Measurements from ENCODE around the gene CCDC91.
"Not testable (repeated sequence)": the region's sequence is repeated elsewhere in the genome, so short reads cannot be mapped to it uniquely, and the experiment has no call there.

Gene CCDC91

GRCh38 chr12:28303192-28303591 lies 112.9 kb downstream of the CCDC91 start:
- DNase-seq = no peak

DNA sequence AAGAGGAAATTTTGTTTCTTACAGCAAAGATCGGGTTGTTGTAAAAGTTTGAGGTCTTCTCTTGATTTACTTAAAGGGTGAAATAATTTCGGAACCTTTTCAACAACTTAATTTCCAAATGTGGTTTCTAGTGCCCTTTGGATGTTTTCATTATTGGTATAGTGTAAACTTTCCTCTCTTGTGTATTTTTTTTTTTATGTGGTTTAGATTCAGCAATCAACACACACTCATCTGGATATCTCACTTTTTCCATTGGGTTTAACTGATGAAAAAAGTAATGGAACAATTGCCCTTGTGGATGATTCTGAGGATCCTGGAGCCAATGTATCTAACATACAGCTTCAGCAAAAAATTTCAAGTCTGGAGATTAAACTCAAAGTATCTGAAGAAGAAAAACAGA lies 116.3 kb downstream of the CCDC91 start:
- no peak for DNase-seq

- no peak for DNase-seq
Measured at GRCh38 chr12:28308891-28309290, 118.6 kb downstream of the CCDC91 start.

DNA sequence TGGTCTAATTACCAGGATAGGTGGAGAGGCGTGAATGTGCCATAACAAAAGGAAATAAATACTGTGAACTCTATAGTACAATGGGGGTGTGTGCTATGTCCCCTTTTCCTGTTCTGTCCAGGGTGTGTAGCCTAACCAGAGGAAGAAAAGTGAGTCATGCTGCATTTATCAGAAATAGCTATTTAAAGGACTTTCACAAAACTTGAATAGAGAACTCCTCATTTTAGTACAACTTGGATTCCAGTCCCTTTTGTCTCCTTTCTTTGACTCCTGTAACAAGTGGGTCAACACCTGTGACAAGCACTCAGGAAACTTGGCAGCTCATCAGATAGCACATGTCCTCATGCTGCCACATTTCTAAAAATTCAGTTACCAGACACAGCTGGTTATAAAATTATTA lies 123.4 kb downstream of the CCDC91 start:
- DNase-seq = no peak

- DNase-seq = no peak
Measured at GRCh38 chr12:28316049-28316448, 125.8 kb downstream of the CCDC91 start.

- no peak for DNase-seq
Measured at GRCh38 chr12:28318273-28318672, 128.0 kb downstream of the CCDC91 start.

DNA sequence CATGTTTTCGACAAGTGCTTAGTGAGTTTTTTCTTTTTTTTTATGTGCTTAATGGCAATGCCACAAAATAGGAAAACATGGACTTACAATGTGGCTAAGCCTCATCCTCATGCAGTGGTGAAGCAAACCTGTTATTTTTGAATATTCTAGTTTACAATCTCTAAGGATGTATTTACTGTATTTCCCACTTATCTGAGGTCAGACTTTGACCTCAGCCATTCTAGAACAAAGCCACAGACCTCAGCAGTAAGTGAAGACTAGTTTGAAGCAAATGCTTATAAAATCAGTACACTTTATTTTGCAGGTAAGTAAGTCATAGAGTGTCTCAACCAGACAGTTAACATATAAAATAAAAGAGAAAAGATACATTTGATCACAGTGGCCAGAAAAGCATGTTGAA lies 130.1 kb downstream of the CCDC91 start:
- no peak for DNase-seq

DNA sequence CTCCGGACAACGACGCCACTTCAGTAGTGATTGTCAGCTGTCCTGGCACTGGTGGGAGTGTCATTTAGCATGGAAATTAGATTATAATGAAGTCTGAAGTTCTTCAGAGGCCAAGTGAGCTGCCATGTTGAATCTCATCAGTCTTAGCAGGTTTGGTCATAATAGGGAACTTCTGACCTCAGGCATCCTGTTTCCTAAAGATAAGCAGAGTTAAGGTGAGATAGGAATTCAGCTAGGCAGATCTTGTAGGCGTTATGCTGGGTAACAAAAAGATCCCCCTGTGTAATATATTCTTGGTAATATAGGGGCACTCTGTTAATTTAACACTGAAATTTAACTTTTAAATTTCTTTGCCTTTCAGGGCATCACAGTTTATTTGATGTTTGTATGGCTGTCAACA lies 137.5 kb downstream of the CCDC91 start:
- DNase-seq = no peak

GRCh38 chr12:28328967-28329366 lies 138.7 kb downstream of the CCDC91 start:
- DNase-seq = no peak

DNA sequence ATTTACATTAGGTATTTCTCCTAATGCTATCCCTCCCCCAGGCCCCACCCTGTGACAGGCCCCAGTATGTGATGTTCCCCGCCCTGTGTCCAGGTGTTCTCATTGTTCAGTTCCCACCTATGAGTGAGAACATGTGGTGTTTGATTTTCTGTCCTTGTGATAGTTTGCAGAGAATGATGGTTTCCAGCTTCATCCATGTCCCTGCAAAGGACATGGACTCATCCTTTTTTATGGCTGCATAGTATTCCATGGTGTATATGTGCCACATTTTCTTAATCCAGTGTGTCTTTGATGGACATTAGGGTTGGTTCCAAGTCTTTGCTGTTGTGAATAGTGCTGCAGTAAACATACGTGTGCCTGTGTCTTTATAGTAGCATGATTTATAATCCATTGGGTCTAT lies 139.5 kb downstream of the CCDC91 start:
- not testable (repeated sequence) for DNase-seq

DNA sequence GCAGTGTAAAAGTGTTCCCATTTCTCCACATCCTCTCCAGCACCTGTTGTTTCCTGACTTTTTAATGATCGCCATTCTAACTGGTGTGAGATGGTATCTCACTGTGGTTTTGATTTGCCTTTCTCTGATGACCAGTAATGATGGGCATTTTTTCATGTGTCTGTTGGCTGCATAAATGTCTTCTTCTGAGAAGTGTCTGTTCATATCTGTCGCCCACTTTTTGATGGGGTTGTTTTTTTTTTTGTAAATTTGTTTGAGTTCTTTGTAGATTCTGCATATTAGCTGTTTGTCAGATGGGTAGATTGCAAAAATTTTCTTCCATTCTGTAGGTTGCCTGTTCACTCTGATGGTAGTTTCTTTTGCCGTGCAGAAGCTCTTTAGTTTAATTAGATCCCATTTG lies 140.0 kb downstream of the CCDC91 start:
- DNase-seq = not testable (repeated sequence)

GRCh38 chr12:28331130-28331529 lies 140.9 kb downstream of the CCDC91 start:
- DNase-seq = no peak

- DNase-seq = no peak
Measured at GRCh38 chr12:28340261-28341045, 150.2 kb downstream of the CCDC91 start.

DNA sequence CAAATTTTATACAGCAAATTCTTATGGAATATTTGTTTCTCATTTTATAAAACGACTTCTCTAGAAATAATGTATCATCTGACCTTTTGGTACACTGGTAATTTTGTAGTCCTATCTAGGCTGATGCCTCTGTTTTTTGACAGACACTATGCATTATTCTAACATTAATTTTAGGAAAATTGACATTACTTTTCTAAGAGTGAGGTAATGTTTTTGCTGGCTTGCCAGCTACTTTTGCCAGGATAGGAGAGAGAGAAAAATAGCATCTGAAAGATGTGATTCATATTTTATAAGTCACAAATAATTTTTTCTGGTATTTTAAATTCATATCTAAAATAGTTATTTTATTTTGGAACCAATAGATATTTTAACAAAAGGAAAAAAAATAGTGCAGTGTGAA lies 153.5 kb downstream of the CCDC91 start:
- DNase-seq = no peak

DNA sequence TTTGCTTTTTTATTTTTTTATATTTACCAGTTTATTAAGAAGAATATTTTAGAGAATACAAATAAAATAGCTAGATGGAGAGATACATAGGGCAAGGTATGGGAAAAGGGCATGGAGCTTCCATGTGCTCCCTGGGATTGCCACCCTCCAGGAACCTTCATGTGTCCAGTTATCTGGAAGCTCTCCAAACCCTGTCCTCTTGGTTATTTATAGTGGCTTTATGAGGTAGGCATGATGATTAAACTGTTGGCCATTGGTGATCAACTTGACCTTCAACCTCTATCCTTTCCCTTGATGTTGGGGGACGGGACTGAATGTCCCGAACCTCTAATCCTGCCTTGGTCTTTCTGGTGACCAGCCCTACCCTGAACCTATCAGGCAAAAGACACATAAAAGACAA lies 156.3 kb downstream of the CCDC91 start:
- DNase-seq = no peak

GRCh38 chr12:28349196-28349595 lies 158.9 kb downstream of the CCDC91 start:
- no peak for DNase-seq

GRCh38 chr12:28350502-28350901 lies 160.2 kb downstream of the CCDC91 start:
- no peak for DNase-seq

- no peak for DNase-seq
Measured at GRCh38 chr12:28351414-28351813, 161.2 kb downstream of the CCDC91 start.

- no peak for DNase-seq
Measured at GRCh38 chr12:28355161-28355560, 164.9 kb downstream of the CCDC91 start.

DNA sequence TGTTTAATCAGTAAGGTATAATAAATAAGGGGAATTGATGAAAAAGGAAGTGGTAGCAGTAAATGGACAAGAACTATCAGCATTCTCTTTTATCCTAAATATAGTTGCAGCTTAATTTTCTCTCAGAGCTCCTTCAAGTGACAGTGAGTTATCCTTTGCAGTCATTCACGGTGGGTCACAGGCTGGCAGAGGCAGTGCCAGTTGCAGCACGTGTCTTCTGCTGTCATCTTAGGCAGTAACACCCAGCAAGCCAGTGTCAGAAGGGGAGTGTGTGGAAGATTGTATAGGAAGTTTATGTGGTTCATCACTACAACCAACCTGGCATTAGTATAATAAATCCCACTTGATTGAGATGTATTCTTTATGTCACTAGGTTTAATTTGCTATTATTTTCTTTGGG lies 170.0 kb downstream of the CCDC91 start:
- no peak for DNase-seq

DNA sequence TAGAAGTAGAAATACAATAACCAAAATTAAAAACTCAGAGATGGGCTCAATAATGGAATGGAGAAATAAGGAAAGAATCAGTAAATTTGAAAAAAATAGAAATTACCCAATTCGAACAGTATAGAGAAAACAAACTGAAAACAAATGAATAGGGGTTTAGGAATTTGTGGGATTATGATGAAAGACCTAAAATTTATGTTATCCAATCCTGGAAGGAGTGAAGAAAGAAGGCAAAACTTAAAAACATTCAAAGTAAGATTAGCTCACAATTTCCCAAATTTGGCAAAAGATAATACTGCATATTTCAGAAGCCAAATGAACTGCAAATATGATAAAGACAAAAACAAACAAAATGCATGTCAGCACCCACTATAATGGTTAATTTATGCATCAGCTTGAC lies 177.1 kb downstream of the CCDC91 start:
- DNase-seq = no peak

GRCh38 chr12:28367993-28368392 lies 177.7 kb downstream of the CCDC91 start:
- DNase-seq = no peak

DNA sequence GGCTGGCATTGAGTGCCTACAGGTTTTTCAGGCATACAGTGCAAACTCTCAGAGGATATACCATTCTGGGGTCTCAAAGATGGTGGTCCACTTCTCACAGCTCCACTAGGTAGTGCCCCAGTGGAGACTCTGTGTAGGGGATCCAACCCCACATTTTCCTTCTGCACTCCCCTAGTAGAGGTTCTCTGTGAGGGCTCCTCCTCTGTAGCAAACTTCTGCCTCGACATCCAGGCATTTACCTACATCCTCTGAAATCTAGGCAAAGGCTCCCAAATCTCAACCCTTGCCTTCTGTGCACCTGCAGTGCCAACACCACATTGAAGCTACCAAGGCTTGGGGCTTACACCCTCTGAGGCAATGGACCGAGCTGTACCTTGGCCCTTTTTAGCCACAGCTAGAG lies 179.2 kb downstream of the CCDC91 start:
- no peak for DNase-seq

DNA sequence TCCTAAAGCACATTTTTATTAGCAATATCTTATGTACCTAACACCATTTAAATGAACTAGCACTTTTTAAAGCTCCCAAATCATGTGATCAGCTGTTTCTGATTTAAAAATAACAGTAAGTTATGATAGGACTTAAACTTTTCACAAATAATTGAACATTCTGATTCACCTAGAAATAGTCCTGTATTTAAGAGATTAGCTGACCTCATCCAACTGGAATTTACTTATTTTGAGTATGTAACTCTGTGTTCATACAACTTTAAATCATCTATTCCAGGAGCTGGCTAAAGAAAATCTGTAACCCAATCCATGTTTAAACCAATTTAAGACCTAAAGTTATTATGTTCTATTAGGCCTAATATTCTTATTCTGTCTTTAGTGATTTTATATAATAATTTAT lies 184.3 kb downstream of the CCDC91 start:
- DNase-seq = no peak

GRCh38 chr12:28378736-28379135 lies 188.5 kb downstream of the CCDC91 start:
- DNase-seq = no peak
